CD4-positive, alpha-beta T cell (primary cell): ENCODE measurements around the gene NCK1. TPM values are rescaled to one million over a fixed set of nuclear protein-coding genes. Genes with fewer than 3 reads are reported as not detected.
"Not testable (repeated sequence)": the region's sequence is repeated elsewhere in the genome, so short reads cannot be mapped to it uniquely, and the experiment has no call there.

ENCODE experiments used
- ATAC-seq: fragments of 200-7000 bp; cut with Tn5 transposase; one replicate; pipeline ENCODE4 v1.10.0; 2022; ENCODE audit warnings: mild to moderate bottlenecking; ENCODE audit not compliant: poor library complexity
- CTCF ChIA-PET: fragments of 350-600 bp; sonication (Branson Sonifier 250); formaldehyde crosslinking; loops from one replicate; lab custom pipeline; 2021; ENCODE audit warnings: antibody characterized with exemption, inconsistent platforms; lab: Charles Lee
- POLR2A ChIA-PET: fragments of 350-600 bp; sonication (Branson Sonifier 250); formaldehyde crosslinking; loops from one replicate; lab custom pipeline; 2021; ENCODE audit warnings: antibody characterized with exemption, inconsistent platforms; lab: Charles Lee
- DNase-seq, 14 experiments: peaks; one replicate each; pipeline ENCODE4 v3.0.0-alpha.2; 2013 to 2020; ENCODE audit warnings: mixed read lengths in 2 of 14
- H3K27ac ChIP-seq, 2 donors: one replicate each; pipeline versions ENCODE4 v1.5.1 to v1.7.0; 2013; ENCODE audit warnings: low read length in 2 of 2, low read depth in 1 of 2, mild to moderate bottlenecking in 1 of 2
- H3K27me3 ChIP-seq, 2 experiments: 1 replicate in 1 of 2; 2 replicates in 1 of 2; pipeline versions ENCODE4 v1.6.1 to v1.7.0; 2013; ENCODE audit warnings: low read length in 2 of 2, control low read depth in 1 of 2, mild to moderate bottlenecking in 1 of 2, moderate library complexity in 1 of 2; ENCODE audit not compliant: insufficient read depth in 2 of 2, control insufficient read depth in 1 of 2
- H3K36me3 ChIP-seq: one replicate; pipeline ENCODE4 v1.6.1; 2013; ENCODE audit warnings: low read length, control low read depth; ENCODE audit not compliant: insufficient read depth
- H3K4me1 ChIP-seq: one replicate; pipeline ENCODE4 v1.6.1; 2013; ENCODE audit warnings: low read length, control low read depth; ENCODE audit not compliant: insufficient read depth
- H3K4me3 ChIP-seq: one replicate; pipeline ENCODE4 v1.5.1; 2013; ENCODE audit warnings: mild to moderate bottlenecking, low read length, moderate library complexity
- H3K9me3 ChIP-seq, 2 experiments: 1 replicate in 1 of 2; 2 replicates in 1 of 2; pipeline versions ENCODE4 v1.6.1 to v1.7.0; 2013; ENCODE audit warnings: low read length in 2 of 2, mild to moderate bottlenecking in 2 of 2, control low read depth in 1 of 2, moderate library complexity in 1 of 2; ENCODE audit not compliant: control insufficient read depth in 1 of 2, insufficient read depth in 1 of 2
- H3K27ac Mint-ChIP-seq: one replicate; pipeline ENCODE4 v1.8.0; 2020; ENCODE audit warnings: mixed read lengths
- H3K27me3 Mint-ChIP-seq: one replicate; pipeline ENCODE4 v1.8.0; 2021; ENCODE audit warnings: mixed read lengths
- H3K36me3 Mint-ChIP-seq: one replicate; pipeline ENCODE4 v1.8.0; 2021; ENCODE audit warnings: low read depth, mixed read lengths
- H3K4me1 Mint-ChIP-seq: one replicate; pipeline ENCODE4 v1.8.0; 2021; ENCODE audit warnings: low read depth, mixed read lengths
- H3K4me3 Mint-ChIP-seq: one replicate; pipeline ENCODE4 v1.8.0; 2020; ENCODE audit warnings: mild to moderate bottlenecking, mixed read lengths
- H3K9me3 Mint-ChIP-seq: one replicate; pipeline ENCODE4 v1.8.0; 2020; ENCODE audit warnings: mixed read lengths
- intact Hi-C, 2 experiments: fragments of 100-400 bp; cut with DNase I in 1 of 2; cut with micrococcal nuclease in 1 of 2; formaldehyde crosslinking; loops; one replicate each; pipeline versions ENCODE4 v1.15.1 to v1.9.0; 2023 to 2025; cut with DNase I, micrococcal nuclease
- total RNA-seq, 174 experiments: library from RNA in 2 of 174; stranded (reverse) in 2 of 174; gene quantifications; one replicate each; pipeline ENCODE4 v1.2.3 and lab custom pipeline; 2021 to 2026
- TF ChIP-seq, protein P1 (sequence below): fragments of 200-600 bp; IDR thresholded peaks from one replicate; pipeline ENCODE4 v1.8.0; 2022; ENCODE audit warnings: antibody characterized with exemption, mild to moderate bottlenecking

Gene NCK1
- total RNA-seq, 2 experiments from 2014 or later, result 52.9 to 55.0 TPM

- ChIA-PET CTCF (interaction anchor here (1.4 kb wide), 1 partner anchor 21 kb away, joined by 3 read pairs; no protein-coding TSS in a partner anchor), POLR2A (no interaction called here)
- H3K27ac ChIP-seq, result no peak overlapping the region
- peaks cover 34% of the 10 kb centered on the region for H3K4me1 ChIP-seq
- DNase-seq (no peak), ATAC-seq (no peak)
- H3K9me3 Mint-ChIP-seq, result peaks cover 3% of the 10 kb centered on the region
- H3K27me3 Mint-ChIP-seq, result no peaks in the 10 kb centered on the region
- H3K4me3 ChIP-seq, result no peak overlapping the region
- no peak overlapping the region for H3K27ac Mint-ChIP-seq
- intact Hi-C loops, result loop anchor here in 1 of 2 experiments (5.0 kb wide), 1 partner anchor 32 kb away; no protein-coding TSS in a partner anchor
- H3K27me3 ChIP-seq, result no peaks in the 10 kb centered on the region
- peaks cover 0 to 14% of the 10 kb centered on the region in 2 experiments for H3K9me3 ChIP-seq
- no peak overlapping the region for H3K4me3 Mint-ChIP-seq
- TF ChIP-seq, protein P1, sequence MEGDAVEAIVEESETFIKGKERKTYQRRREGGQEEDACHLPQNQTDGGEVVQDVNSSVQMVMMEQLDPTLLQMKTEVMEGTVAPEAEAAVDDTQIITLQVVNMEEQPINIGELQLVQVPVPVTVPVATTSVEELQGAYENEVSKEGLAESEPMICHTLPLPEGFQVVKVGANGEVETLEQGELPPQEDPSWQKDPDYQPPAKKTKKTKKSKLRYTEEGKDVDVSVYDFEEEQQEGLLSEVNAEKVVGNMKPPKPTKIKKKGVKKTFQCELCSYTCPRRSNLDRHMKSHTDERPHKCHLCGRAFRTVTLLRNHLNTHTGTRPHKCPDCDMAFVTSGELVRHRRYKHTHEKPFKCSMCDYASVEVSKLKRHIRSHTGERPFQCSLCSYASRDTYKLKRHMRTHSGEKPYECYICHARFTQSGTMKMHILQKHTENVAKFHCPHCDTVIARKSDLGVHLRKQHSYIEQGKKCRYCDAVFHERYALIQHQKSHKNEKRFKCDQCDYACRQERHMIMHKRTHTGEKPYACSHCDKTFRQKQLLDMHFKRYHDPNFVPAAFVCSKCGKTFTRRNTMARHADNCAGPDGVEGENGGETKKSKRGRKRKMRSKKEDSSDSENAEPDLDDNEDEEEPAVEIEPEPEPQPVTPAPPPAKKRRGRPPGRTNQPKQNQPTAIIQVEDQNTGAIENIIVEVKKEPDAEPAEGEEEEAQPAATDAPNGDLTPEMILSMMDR, result no peak
- peaks cover 82% of the 10 kb centered on the region for H3K4me1 Mint-ChIP-seq
- peaks cover 53% of the 10 kb centered on the region for H3K36me3 Mint-ChIP-seq
- no peaks in the 10 kb centered on the region for H3K36me3 ChIP-seq
Observed at GRCh38 chr3:136889947-136890346, 27.9 kb downstream of the NCK1 start.

DNA sequence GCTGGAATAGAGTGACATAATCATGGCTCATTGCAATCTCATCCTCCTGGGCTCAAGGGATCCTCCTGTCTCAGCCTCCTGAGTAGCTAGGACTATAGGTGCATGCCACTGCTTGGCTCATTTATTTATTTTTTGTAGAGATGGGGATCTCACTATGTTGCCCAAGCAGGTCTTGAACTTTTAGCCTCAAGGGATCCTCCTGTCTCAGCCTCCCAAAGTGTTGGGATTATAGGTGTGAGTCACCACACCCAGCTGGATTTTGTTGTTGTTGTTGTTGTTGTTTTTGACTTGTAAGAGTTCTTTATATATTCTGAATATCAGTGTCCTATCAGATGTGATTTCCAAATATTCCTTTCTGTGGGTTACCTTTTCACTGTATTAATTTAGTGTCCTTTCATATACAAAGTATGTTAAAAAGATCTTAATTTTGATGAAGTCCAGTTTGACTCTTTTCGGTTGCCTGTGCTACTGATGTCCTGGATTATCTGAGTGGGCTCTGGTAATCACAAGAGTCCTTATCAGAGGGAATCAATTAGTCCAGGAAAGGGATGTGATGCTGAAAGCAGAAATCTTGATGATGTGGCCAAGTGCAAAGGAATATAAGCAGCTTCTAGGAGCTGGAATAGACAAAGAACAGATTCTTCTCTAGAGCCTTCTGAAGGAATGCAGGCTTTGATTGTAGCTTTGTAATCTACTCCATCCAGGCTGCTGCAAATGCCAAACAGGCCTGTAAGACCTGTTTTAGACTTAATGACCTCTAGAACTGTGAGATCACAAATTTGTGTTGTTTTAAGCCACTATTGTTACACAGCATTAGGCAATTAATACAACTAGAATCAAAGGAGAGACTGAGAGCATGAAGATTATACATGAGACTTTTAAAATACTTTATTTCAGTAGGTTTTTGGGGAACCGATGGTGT lies 30.2 kb downstream of the NCK1 start:
- no peak for DNase-seq
- ATAC-seq, result no peak
- H3K4me1 Mint-ChIP-seq, result peaks cover 67% of the 10 kb centered on the region
- Histone ChIP-seq H3K27ac (no peak overlapping the region), H3K36me3 (no peaks in the 10 kb centered on the region), H3K4me3 (no peak overlapping the region), H3K4me1 (peaks cover 26% of the 10 kb centered on the region), H3K9me3 (peaks cover 0 to 14% of the 10 kb centered on the region in 2 experiments), H3K27me3 (no peaks in the 10 kb centered on the region)
- intact Hi-C loops, result no loop called here
- TF ChIP-seq, protein P1, result no peak
- peaks cover 52% of the 10 kb centered on the region for H3K36me3 Mint-ChIP-seq
- CTCF ChIA-PET, result no interaction called here
- peaks cover 3% of the 10 kb centered on the region for H3K9me3 Mint-ChIP-seq
- no peaks in the 10 kb centered on the region for H3K27me3 Mint-ChIP-seq
- peak overlapping the region; percentile 4 for H3K27ac Mint-ChIP-seq
- peak overlapping the region; percentile 17 for H3K4me3 Mint-ChIP-seq
- POLR2A ChIA-PET, result interaction anchor here (0.7 kb wide), 1 partner anchor 1113 kb away, joined by 4 read pairs; no protein-coding TSS in a partner anchor

- H3K36me3 Mint-ChIP-seq, result peaks cover 50% of the 10 kb centered on the region
- Histone ChIP-seq H3K36me3 (no peaks in the 10 kb centered on the region), H3K27me3 (no peaks in the 10 kb centered on the region), H3K9me3 (peaks cover 0 to 14% of the 10 kb centered on the region in 2 experiments), H3K4me3 (no peak overlapping the region), H3K27ac (no peak overlapping the region), H3K4me1 (peaks cover 24% of the 10 kb centered on the region)
- ChIA-PET POLR2A (no interaction called here), CTCF (no interaction called here)
- DNase-seq, result no peak
- H3K4me1 Mint-ChIP-seq, result peaks cover 69% of the 10 kb centered on the region
- peaks cover 3% of the 10 kb centered on the region for H3K9me3 Mint-ChIP-seq
- H3K4me3 Mint-ChIP-seq, result peak overlapping the region; percentile 21
- intact Hi-C loops, result no loop called here
- no peak for ATAC-seq
- peak overlapping the region; percentile 40 for H3K27ac Mint-ChIP-seq
- H3K27me3 Mint-ChIP-seq, result no peaks in the 10 kb centered on the region
- TF ChIP-seq, protein P1, result no peak
Observed at GRCh38 chr3:136893848-136894443, 31.9 kb downstream of the NCK1 start.

- ChIA-PET CTCF (interaction anchor here (0.6 kb wide), 1 partner anchor 117 kb away, joined by 4 read pairs; no protein-coding TSS in a partner anchor), POLR2A (interaction anchor here (1.2 to 2.3 kb wide), 2 partner anchors 13 to 35 kb away, joined by 4 to 15 read pairs; partner anchors contain the start of gene NCK1)
- not testable (repeated sequence) for H3K27me3 Mint-ChIP-seq, H3K9me3 ChIP-seq, H3K27ac ChIP-seq, H3K27me3 ChIP-seq, H3K4me3 Mint-ChIP-seq, DNase-seq, H3K4me3 ChIP-seq, H3K9me3 Mint-ChIP-seq, H3K36me3 ChIP-seq, ATAC-seq
- intact Hi-C loops, result loop anchor here (5.0 kb wide), 1 partner anchor 35 kb away; the partner anchor contains the start of gene NCK1 (in 2 of the 2)
- Mint-ChIP-seq H3K27ac (peak overlapping the region; percentile 37), H3K4me1 (peaks cover 78% of the 10 kb centered on the region), H3K36me3 (peaks cover 54% of the 10 kb centered on the region)
- peaks cover 24% of the 10 kb centered on the region for H3K4me1 ChIP-seq
Observed at GRCh38 chr3:136897171-136897570, 35.2 kb downstream of the NCK1 start.
